Fibroblast of villous mesenchyme (primary cell): ENCODE data around the gene IFNL4. TPM values are rescaled to one million over a fixed set of nuclear protein-coding genes. Genes with fewer than 3 reads are reported as not detected.

Experiments
- DNase-seq: peaks from one replicate; pipeline ENCODE4 v3.0.0-alpha.2; 2010; ENCODE audit warnings: low read depth
- H3K4me3 ChIP-seq: 2 replicates; pipeline ENCODE4 v1.5.1; 2011; ENCODE audit warnings: low read depth, mild to moderate bottlenecking, low read length
- total RNA-seq: library from RNA; depleted of rRNA; stranded (reverse); fragments of >200 nt; gene quantifications from 2 replicates; pipeline ENCODE4 v1.2.3, GENCODE V29; 2012
- TF ChIP-seq, protein P1 (sequence below): IDR thresholded peaks from 2 replicates; pipeline ENCODE4 v1.5.1; 2012; ENCODE audit warnings: low read depth, mild to moderate bottlenecking, low read length; ENCODE audit not compliant: insufficient read depth

The IFNL4 gene
- total RNA-seq, 1 donor, result not detected

DNA sequence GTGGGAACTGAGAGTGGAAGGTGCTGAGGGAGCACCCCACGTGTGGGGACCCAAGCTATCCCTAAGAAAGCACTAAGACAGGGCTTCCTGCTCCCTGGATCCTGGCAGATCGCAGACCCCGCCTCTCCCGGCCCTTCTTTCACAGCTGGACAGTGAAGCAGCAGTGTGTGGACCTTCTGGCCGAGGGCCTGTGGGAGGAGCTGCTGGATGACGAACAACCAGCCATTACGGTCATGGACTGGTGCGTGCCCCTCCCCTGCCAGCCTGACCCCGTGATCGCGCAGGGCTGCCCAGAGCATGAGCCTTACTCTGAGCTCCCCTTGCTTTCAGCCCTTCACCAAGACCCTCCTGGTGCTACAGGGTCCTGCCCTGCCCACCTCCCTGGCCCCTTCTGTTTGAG is 49.6 kb downstream of the IFNL4 start:
- peak; percentile 79 for DNase-seq
- no peak overlapping the region for H3K4me3 ChIP-seq
- TF ChIP-seq, protein P1, sequence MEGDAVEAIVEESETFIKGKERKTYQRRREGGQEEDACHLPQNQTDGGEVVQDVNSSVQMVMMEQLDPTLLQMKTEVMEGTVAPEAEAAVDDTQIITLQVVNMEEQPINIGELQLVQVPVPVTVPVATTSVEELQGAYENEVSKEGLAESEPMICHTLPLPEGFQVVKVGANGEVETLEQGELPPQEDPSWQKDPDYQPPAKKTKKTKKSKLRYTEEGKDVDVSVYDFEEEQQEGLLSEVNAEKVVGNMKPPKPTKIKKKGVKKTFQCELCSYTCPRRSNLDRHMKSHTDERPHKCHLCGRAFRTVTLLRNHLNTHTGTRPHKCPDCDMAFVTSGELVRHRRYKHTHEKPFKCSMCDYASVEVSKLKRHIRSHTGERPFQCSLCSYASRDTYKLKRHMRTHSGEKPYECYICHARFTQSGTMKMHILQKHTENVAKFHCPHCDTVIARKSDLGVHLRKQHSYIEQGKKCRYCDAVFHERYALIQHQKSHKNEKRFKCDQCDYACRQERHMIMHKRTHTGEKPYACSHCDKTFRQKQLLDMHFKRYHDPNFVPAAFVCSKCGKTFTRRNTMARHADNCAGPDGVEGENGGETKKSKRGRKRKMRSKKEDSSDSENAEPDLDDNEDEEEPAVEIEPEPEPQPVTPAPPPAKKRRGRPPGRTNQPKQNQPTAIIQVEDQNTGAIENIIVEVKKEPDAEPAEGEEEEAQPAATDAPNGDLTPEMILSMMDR, result no peak

GRCh38 chr19:39197808-39198207 is 50.8 kb downstream of the IFNL4 start:
- TF ChIP-seq, protein P1, result no peak
- no peak for DNase-seq
- H3K4me3 ChIP-seq, result no peak overlapping the region

- H3K4me3 ChIP-seq, result no peak within 1 kb of the TSS
- no peak for DNase-seq
- TF ChIP-seq, protein P1, result no peak
Observed at GRCh38 chr19:39196860-39197562, 51.6 kb downstream of the IFNL4 start, which contains the start of gene NCCRP1. NCCRP1 (plus strand) TSS chr19:39196964; CDS start chr19:39196983, 19 bp downstream.

DNA sequence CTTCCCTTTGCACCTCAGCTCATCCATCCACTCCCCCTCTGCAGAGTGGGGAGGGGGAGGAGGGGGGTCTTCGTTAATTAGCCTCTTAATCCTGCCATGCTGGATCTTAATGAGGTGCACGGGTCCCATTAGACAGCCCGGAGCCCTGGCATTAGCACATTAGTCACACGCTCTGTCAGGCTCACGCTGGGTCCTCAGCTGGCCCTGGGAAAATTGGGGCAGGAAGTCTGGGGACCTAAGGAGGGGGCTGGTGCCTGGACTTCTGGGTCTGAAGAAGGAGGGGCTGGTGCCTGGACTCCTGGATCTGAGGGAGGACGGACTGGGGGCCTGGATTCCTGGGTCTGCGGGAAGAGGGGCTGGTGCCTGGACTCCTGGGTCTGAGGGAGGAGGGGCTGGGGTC is 52.3 kb downstream of the IFNL4 start:
- DNase-seq, result no peak
- TF ChIP-seq, protein P1, result no peak
- no peak overlapping the region for H3K4me3 ChIP-seq

Other genes with a start within 250 kb of the IFNL4 start
- 2.9 and 4.7 TPM in 2 replicates for gene FBXO27, start 216.3 kb downstream of the IFNL4 start, total RNA-seq
- not detected in 2 replicates for gene ACP7, start 164.5 kb downstream of the IFNL4 start, total RNA-seq
- 6.8 and 9.5 TPM in 2 replicates for gene PAK4, start 123.1 kb downstream of the IFNL4 start, total RNA-seq
- gene NCCRP1, start 51.9 kb downstream of the IFNL4 start, total RNA-seq, result not detected in 2 replicates
- gene SYCN, start 44.6 kb downstream of the IFNL4 start, total RNA-seq, result not detected in 2 replicates
- gene IFNL3, start 3.9 kb downstream of the IFNL4 start, total RNA-seq, result not detected in 2 replicates
- gene IFNL2, start 19.5 kb upstream of the IFNL4 start, total RNA-seq, result not detected in 2 replicates
- not detected in 2 replicates for gene IFNL1, start 47.6 kb upstream of the IFNL4 start, total RNA-seq
- under 0.01 TPM in 1 of 2 replicates, not detected in the other for gene LRFN1, start 72.0 kb upstream of the IFNL4 start, total RNA-seq
- gene GMFG, start 87.2 kb upstream of the IFNL4 start, total RNA-seq, result 0.86 and 1.6 TPM in 2 replicates
- 38.0 and 45.7 TPM in 2 replicates for gene SAMD4B, start 93.6 kb upstream of the IFNL4 start, total RNA-seq
- 29.6 and 33.2 TPM in 2 replicates for gene PAF1, start 142.2 kb upstream of the IFNL4 start, total RNA-seq
- 22.0 and 22.2 TPM in 2 replicates for gene MED29, start 142.5 kb upstream of the IFNL4 start, total RNA-seq
- gene ZFP36, start 158.0 kb upstream of the IFNL4 start, total RNA-seq, result 5.8 and 8.6 TPM in 2 replicates
- 25.0 and 39.3 TPM in 2 replicates for gene PLEKHG2, start 163.8 kb upstream of the IFNL4 start, total RNA-seq
- 43.2 and 48.3 TPM in 2 replicates for gene RPS16, start 187.1 kb upstream of the IFNL4 start, total RNA-seq
- 71.8 and 80.7 TPM in 2 replicates for gene SUPT5H, start 196.7 kb upstream of the IFNL4 start, total RNA-seq
- gene TIMM50, start 232.0 kb upstream of the IFNL4 start, total RNA-seq, result 48.8 and 49.6 TPM in 2 replicates